Stimulated activated CD4-positive, alpha-beta T cell treated with anti-CD3 and anti-CD28 coated beads, Interleukin-1b, Interleukin-23, amount 100 ng/mL, for 1 hour (primary cell): ENCODE data around the gene CCSER1.
"Not testable (repeated sequence)": the region's sequence is repeated elsewhere in the genome, so short reads cannot be mapped to it uniquely, and the experiment has no call there.

Source experiments
- DNase-seq, 2 donors: peaks; one replicate each; pipeline ENCODE4 v3.0.0-alpha.2; 2020; ENCODE audit warnings: low read depth in 2 of 2

The CCSER1 gene

DNA sequence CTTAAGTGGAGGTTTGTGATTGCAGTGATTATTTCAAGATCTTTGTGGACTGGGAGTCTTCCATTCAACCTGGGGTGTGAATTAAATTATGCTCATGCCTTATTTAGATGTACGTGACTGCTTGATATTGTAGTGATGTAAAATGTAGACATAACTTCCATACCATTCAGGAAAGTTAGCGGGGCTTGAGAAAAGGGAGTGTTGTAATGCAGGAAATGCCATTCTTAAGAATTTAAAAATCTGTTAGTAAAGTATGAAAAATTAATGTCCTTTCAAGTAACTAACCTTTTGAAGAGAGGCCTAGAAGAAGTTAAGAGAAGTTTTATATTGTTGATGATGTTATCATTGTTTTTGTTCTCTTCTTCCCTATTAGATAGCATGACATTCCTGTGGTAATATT, 318.2 kb downstream of the CCSER1 start:
- no peak for DNase-seq

DNA sequence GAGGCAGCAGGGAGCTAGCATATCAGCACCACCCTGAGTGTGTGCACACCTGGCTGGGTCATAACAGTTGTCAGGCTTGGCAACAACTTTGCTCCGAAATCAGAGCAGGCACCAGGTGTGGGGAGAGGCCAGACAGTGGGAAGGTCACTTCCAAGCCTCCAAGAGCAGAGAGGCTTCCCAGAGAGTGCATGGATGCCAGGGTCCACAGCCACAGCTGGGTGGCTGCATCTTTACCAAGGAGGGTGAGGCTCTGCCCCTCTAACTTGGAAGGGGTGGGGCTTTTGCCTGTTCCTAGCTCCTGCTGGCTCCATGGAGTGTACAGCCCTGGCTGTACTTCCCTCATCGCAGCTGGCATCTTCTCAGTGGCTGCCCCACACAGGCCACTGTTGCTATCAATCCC, 322.4 kb downstream of the CCSER1 start:
- no peak for DNase-seq

DNA sequence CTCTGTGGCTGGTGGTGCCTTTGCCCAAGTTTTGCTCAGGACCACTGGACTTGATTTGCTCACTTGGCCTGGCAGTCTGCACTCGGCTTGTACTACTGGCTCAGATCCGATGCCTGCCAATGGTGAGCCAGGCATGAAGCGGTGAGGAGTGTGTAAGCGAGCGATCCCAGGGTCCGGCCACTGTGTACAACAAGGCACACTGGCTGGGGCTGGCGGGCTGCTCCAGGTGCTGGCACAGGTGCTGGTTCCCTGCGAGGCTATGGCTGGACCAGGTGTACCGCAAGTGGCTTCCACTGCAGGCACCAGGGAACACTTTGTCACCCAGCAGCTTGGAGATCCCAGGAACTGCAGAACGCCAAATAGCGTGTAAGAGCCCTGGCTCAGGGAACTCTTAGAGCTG, 329.7 kb downstream of the CCSER1 start:
- DNase-seq = no peak

DNA sequence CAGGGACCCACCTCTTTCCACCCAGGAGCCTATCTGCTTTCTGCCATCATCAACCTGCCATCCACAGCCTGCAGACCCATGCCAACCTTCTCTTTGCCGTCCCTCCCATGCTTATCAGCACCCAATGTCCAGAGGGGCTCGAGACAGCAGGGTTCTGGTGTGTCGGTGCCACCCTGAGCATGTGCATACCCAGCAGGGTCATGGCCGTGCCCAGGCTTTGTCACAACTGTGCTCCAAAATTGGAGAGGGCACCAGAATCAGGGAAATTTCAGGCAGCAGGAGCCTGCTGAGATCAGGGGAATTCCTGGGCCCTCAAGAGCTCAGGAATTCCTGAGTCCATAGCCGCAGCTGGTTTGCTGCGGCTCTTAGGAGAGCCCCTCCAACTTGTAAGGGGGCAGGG, 330.6 kb downstream of the CCSER1 start:
- DNase-seq = no peak

DNA sequence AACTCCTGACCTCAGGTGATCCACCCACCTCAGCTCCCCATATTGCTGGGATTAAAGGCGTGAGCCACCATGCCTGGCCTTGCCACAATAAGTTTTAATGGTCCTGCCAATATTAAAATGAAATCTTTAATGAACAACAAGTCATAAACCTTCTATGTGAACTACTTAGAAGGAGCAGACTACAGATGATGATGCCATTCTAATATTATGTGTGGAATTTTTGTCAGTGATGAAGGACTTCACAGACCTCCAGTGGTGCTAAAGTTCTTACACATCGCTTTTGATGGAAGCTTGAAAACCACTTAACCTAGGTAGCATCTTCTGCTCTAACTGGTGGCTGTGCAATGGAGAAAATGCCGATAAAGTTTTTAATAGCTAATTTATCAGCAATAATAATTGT, 331.4 kb downstream of the CCSER1 start:
- DNase-seq = no peak

DNA sequence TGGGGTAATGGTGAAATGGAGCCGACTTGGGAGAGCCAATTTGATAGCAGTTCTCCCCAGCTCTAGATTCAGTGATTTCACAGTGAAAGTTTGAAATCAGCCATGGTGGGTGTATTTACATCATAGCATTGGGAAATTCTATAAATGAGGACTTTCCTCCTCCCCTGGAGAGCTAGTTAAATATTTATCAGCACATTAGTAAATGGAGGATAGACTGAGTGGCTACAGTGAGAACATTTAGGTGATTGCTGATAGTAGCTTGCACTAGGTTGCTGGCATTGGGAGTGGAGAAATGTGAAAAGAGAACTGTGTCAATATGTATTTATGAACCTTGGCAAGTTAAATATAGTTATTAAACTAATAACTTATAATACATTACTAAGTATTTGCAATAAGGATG, 347.3 kb downstream of the CCSER1 start:
- DNase-seq = no peak

DNA sequence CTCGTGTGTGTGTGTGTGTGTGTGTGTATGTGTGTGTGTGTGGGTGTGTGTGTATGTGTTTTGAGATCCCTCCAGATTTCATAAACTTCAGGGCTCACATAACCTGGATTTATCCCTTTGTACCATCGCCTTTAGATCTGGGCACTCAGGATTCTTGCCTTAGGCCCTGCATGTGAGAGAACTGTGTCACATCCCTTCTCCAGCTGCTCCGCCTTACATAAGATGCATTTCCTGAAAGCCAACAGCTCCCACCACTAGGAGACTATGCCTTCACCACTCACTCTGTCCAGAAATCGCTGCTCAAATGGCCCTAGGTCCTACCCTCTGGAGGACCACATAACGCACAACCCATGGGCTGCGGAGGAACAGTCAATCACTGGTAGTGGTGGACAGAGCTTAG, 348.8 kb downstream of the CCSER1 start:
- DNase-seq = no peak

DNA sequence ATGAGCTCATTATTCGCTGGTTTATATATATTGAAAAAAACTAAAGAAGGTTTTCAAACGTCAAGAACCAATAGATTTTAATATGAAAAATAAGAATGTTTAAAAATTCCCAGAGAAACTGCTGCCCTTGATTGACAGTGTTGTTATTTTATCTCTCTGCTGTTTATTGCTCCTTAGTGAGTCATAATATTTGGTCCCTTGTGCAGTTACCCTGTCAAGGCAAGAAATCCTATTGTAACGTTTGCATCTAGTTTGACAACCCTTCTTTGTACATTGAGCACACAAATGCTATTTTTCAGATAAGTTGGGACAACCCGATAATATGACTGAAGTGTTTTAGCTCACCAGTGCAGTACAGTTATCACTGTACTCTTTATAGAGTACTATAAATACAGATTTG, 349.4 kb downstream of the CCSER1 start:
- no peak for DNase-seq

DNA sequence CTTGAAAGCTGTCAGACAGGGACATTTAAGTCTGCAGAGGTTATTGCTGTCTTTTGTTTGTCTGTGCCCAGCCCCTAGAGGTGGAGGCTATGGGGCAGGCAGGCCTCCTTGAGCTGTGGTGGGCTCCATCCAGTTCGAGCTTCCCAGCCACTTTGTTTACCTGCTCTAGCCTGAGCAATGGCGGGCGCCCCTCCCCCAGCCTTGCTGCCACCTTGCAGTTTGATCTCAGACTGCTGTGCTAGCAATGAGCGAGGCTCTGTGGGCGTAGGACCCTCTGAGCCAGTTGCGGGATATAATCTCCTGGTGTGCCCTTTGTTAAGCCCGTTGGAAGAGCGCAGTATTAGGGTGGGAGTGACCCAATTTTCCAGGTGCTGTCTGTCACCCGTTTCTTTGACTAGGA, 357.7 kb downstream of the CCSER1 start:
- DNase-seq = not testable (repeated sequence)

DNA sequence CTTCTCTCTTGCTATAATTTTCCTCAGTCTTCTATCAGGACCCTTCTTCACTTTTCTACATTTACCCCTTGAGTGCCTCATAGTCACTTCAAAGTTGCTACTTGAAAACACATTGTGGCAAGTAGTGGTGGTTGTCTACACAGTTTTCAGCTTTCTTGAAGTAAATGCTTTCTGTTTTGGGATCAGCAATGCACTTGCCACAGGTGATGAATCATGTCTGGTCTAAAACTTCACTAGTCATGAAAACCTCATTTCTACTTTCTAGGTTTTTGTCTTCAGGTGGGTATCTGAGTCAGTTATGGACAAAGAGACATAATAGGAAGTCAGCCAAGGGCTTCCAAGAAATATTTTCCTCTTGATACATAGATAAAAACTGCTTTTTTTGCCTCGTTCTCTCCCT, 359.2 kb downstream of the CCSER1 start:
- DNase-seq = no peak

DNA sequence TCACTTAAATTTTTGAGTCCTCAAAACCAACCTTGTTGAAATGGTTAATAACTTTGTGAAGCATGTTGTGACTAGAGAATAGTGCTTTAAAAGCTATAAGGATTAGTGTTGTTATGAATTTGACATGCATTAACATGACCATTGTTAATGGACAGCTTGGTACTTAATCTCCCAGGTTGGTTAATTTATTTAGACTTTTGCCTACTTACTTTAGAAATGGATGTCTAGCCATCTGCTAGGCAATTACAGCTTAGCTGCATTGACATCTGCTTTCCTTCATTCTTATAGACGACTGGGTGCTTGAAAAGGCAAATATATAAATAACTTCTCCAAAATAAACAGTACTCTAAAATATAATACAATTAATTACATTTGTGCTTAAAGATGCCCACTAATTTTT, 368.0 kb downstream of the CCSER1 start:
- DNase-seq = no peak

DNA sequence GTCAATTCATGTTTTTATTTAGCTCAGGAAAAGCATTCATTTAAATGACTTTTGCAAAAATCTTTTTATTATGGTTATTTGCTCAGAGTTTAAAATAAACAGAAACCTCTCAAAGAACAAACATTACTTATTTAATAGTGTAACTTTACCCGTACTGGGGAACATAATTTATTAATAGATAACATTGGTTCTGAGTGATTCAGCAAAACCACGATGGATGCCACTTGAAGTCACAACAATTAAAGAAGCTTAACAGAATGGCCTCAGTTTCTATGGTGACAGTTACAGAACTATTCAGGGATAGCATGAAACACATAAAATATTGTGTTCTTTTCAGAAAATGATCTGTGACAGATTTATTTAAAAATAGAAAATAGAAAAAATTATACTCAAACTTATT, 368.7 kb downstream of the CCSER1 start:
- DNase-seq = no peak

DNA sequence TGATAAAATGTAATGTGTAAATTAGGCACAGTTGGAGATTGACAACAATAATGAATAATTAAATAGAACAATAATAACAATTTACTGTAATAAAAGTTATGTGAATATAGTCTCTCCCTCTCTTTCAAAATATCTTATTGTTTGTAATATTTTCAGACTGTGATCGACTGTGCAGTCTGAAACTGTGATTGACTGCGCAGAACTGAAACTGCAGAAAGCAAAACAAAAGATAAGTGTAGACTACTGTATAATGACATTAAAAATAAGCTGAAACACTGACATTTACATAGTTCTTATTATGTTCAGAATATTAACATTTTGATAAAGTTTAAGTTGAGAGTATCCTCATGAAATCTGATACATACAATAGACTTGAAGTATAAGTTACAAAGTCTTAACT, 371.0 kb downstream of the CCSER1 start:
- no peak for DNase-seq

DNA sequence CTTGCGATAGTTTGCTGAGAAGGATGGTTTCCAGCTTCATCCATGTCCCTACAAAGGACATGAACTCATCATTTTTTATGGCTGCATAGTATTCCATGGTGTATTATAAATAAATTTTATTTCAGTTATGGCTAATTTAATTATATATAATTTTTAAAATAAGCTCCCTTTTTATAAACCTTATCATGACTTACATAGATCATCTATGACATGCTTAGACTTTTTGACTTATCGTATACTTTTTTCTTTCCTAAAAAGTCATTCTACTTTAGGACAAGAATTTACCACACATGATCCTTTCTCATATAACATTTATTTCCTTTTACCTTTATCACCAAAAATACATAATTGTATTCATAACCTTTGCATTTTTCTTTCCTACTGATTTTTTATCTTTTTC, 376.5 kb downstream of the CCSER1 start:
- no peak for DNase-seq

DNA sequence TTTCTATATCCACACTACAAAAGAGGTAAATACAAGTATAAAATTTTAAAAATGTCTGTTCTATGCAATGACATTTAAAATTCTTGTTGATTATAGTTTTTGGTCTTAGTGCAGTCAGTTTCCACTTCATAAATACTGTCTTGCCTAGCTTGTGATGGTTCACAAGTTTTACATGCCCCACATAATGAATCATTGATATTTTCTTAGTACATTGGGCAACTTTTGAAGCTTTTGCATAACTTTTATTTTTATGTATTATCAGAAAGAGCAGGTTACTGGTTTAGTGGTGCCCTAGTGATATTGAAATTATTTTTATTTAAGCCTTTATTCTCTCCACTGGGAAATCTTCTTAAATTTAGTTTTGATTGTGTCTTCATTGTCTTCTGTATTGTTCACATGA, 388.0 kb downstream of the CCSER1 start:
- DNase-seq = no peak

DNA sequence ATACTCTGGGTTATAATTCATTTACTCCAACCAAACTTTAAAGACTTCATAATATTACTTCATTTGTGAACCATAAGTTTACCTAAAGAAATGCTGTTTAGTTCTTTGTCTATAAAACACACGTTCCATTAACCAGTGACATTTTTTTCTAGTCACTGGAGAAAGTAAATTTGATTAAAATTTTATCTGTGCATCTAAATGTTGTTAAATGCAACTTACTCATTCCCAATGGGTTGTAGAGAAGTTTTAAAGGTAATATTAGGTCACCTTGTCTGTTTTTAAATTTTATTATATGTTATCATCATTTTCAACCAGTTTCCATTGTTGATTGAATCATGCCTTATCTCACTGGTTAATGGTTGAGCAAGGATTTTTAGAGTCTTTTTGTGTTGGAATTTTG, 401.4 kb downstream of the CCSER1 start:
- no peak for DNase-seq

DNA sequence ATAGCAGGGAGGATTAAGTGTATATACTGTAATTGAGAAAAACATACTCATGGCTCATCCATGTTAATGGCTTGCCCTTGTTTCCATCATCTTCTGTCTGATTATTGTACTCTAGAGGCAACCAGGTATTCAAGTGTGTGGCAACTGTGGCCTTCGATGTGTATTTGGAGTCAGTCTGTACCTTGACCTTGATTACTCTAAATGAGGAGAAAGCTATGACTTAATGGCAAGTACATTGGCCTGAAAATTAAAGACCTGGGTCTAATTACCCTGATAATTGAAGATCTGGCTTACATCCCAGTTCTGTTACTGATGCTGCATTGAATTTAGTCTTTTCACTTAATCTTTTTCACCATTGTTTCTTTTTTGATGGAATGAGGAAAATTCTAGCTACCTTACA, 409.2 kb downstream of the CCSER1 start:
- no peak for DNase-seq

DNA sequence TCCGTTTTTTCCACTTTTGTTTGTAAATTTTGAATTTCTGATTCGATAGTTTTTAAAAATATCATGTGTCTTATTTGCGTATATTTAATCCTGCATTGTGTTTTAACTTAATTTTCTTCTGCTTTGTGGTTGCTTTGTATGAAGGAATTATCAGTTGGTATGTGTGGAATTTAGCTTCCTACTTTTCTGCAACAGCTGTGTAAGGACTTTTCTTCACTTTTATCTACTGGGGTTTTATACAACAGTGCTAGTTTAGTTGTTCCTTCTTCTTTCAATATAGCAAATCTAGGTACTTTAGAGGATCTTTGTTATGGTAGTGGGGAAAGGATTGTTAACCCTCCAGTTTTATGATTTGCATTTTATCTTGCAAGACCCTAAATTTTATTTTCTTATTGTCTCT, 410.3 kb downstream of the CCSER1 start:
- DNase-seq = no peak

DNA sequence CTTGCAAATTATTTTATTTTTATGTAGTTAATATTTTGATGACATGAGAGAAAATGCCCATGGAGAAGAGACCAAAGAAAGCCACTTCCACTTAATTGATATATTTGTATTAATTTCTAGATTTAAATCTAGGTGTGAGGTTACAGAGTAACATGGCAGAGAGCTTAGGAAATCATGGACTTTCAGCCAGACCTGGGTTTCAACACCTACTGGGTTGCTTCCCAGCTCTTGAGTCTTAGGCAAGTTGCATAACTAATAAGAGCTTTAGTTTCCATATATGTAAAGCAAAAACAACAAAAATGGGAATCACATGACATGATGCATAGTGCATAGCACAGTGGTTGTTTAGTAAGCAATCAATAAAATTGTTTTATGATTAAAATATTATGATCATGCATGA, 413.3 kb downstream of the CCSER1 start:
- no peak for DNase-seq

DNA sequence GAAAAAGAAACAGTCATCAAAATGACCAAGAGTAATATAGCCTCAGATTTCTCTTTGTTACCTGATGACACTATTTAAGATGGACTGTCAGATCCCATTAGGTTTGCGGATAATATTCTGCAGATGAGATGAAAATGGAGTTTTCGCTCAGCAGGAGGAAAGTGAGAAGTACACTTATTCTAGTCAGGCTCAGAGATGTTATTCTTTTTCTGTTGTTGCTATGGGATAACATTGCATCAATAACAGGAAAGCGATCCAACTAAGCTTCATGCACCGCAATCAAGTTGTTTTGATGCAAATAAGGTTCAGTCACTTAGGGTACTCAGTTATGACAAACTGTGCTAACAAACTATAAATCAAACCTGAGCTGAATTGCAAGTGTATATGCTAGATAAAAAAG, 415.0 kb downstream of the CCSER1 start:
- DNase-seq = no peak

DNA sequence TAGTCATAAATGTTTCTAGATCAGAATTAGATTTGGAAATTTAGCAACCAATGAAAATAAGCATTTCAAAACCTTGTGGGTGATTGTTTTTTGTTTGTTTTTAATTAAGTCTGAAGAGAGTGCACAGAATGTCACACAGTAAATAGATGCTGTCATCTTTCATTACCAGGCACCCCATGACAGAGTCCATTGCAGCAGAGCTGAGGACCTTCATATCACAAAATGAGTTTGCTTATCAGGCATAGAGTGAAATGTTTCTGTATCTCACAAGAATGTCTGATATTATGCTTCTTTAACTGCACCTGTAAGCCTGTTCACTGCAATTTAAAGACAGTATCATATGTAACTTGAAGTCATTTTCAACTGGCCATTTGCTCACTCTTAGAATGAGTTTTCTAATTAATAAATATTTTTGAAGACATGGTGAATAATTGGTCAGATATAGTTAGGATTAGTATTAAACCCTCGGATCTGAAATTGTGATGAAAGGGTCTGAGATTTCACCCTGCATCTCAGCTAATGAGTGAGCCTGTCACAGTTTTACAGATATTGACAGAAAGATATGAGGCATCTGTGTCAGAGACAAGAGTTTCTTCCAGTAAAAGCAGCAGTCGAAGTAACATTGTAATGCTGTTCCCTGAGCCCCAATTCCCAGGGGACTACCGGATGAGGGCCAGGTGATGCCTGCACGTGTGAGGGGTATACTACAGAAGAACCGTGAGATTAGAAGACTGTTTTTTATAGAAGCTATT, 416.4 kb downstream of the CCSER1 start:
- no peak for DNase-seq

DNA sequence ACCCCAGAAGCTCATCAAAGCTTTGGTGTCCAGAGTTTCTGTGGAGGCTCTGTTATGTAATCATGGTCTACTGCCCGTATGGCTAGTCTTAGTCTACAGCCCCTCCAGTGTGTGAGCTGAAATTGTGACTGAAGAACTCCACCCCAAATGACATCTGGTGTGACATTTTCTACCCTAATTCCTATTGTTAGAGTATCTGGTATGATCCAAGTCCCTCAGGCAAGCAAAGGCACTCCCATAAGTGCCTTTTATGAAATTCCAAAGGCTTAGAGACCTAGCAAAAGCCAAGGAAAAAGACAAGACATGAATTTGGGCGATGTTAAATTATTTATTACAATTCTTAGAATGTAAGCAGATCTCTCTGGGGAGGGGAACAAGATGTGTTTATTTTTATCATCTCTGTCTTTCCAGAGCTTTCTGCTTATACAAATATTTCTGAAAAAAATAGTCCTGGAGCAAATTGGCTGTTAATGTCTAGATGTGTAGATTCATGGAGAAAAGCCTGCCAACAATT, 417.4 kb downstream of the CCSER1 start:
- DNase-seq = no peak

DNA sequence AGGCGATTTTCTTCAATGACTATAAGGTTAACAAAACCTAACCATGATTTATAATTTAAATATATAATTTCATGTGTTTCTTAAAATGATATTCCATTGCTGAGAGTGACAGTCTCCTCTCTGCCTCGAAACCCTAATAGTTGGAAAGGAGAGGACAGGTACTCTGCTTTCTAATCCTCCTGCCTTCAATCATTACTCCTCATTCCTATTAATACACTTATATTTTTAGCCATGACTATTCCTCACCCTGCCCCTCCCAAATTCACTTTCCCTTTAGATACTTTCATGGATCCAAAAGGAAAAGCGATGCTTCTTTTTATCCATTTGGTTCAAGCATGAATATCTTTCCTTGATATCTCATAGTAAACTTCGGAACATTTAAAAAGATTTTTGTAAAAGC, 418.2 kb downstream of the CCSER1 start:
- no peak for DNase-seq

DNA sequence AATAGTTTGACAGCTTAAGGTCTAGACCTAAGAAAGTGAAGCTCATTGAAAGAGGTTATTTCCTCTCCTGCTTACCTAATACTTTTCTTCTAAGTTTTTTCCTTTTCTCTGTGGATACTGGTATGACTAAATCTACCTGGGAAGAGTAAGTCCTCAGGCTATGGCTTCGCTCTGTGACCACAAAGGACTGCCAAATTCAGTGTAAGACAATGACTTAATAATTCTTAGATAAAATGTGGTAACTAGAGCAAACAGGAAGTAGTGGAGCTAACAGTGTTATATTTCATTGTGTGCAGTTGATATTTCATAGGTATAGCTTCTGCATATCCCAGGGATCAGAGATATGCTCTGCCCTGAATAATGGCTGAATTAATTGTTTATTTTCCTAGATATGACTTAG, 418.9 kb downstream of the CCSER1 start:
- DNase-seq = no peak
